GM19463 (cell line): ENCODE data around the gene SLC25A53.

Experiments
- ATAC-seq: cut with Tn5 transposase; IDR thresholded peaks from one replicate; pipeline ENCODE4 v1.9.1; 2021; ENCODE audit warnings: mild to moderate bottlenecking, moderate library complexity; ENCODE audit not compliant: unreplicated experiment

Gene SLC25A53

GRCh38 chrX:104156630-104157529 lies at the start of gene SLC25A53:
Gene SLC25A53 (minus strand): TSS chrX:104157009. CDS start chrX:104105257, 51,752 bp downstream.
- ATAC-seq, result peak; percentile 91

- no peak for ATAC-seq
Measured at GRCh38 chrX:104205548-104205947, 48.7 kb upstream of the SLC25A53 start.

- no peak for ATAC-seq
Measured at GRCh38 chrX:104195489-104196084, 38.8 kb upstream of the SLC25A53 start.

GRCh38 chrX:104195013-104195412 lies 38.2 kb upstream of the SLC25A53 start:
- no peak for ATAC-seq

GRCh38 chrX:104193485-104193884 lies 36.7 kb upstream of the SLC25A53 start:
- no peak for ATAC-seq

- ATAC-seq, result no peak
Measured at GRCh38 chrX:104189837-104190236, 33.0 kb upstream of the SLC25A53 start.

- ATAC-seq, result no peak
Measured at GRCh38 chrX:104187931-104188330, 31.1 kb upstream of the SLC25A53 start.

- ATAC-seq, result no peak
Measured at GRCh38 chrX:104183685-104184084, 26.9 kb upstream of the SLC25A53 start.

- ATAC-seq, result no peak
Measured at GRCh38 chrX:104173841-104174240, 17.0 kb upstream of the SLC25A53 start.

GRCh38 chrX:104172788-104173187 lies 16.0 kb upstream of the SLC25A53 start:
- no peak for ATAC-seq

GRCh38 chrX:104172121-104172520 lies 15.3 kb upstream of the SLC25A53 start:
- ATAC-seq, result no peak

GRCh38 chrX:104168127-104168526 lies 11.3 kb upstream of the SLC25A53 start:
- ATAC-seq, result no peak

- no peak for ATAC-seq
Measured at GRCh38 chrX:104166735-104167436, 10.1 kb upstream of the SLC25A53 start.

- peak; percentile 94 for ATAC-seq
Measured at GRCh38 chrX:104165894-104166734, 9.3 kb upstream of the SLC25A53 start, which contains the start of gene FAM199X. Gene FAM199X (plus strand): TSS chrX:104166453. CDS start chrX:104166786, 333 bp downstream.

- no peak for ATAC-seq
Measured at GRCh38 chrX:104151037-104151436, 5.8 kb downstream of the SLC25A53 start.

- ATAC-seq, result no peak
Measured at GRCh38 chrX:104141087-104141760, 15.6 kb downstream of the SLC25A53 start.

GRCh38 chrX:104137496-104137895 lies 19.3 kb downstream of the SLC25A53 start:
- no peak for ATAC-seq

- ATAC-seq, result peak; percentile 92
Measured at GRCh38 chrX:104136241-104137019, 20.4 kb downstream of the SLC25A53 start.

GRCh38 chrX:104135677-104136076 lies 21.1 kb downstream of the SLC25A53 start:
- ATAC-seq, result no peak
